Right lobe of liver (tissue), 4 donors: ENCODE data around the gene GALNT2.

Experiments used
- POLR2A ChIP-seq: fragments of 450-650 bp; IDR thresholded peaks from one replicate; pipeline ENCODE4 v1.6.1; 2017; ENCODE audit warnings: antibody characterized with exemption, mild to moderate bottlenecking
- TF ChIP-seq, protein P1 (sequence below), 4 donors: fragments of 200-600 bp in 3 of 4; fragments of 450-650 bp in 1 of 4; IDR thresholded peaks; one replicate each; pipeline versions ENCODE4 v1.5.1 to v1.8.0; 2016 to 2022; ENCODE audit warnings: antibody characterized with exemption in 4 of 4, mild to moderate bottlenecking in 2 of 4
- donor health status: DM: no; HTN: no; CAD: no.
- donor health status: DM: no; HTN: no; CAD: no.
- donor health status: DM: no; HTN: yes; CAD: no.

DNA sequence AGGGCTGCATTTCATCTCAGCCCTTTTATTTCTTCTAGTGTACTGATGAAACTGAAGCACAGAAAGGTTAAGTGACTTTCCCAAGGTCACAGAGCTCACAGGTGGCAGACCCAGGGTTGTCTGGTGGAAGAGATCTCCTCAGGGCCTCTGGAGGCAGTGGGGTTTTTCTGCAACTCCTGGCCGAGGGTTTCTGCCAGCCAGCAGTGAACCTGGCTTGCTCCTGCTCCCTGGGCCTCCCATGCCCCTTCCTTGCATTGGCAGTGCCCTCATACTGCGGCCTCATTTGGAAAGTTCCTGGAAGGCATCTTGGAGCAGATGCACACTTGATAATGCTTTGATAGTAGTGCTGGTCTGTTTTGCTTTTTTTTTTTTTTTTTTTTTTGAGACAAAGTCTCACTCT, 7.7 kb downstream of the GALNT2 start:
- TF ChIP-seq, protein P1, sequence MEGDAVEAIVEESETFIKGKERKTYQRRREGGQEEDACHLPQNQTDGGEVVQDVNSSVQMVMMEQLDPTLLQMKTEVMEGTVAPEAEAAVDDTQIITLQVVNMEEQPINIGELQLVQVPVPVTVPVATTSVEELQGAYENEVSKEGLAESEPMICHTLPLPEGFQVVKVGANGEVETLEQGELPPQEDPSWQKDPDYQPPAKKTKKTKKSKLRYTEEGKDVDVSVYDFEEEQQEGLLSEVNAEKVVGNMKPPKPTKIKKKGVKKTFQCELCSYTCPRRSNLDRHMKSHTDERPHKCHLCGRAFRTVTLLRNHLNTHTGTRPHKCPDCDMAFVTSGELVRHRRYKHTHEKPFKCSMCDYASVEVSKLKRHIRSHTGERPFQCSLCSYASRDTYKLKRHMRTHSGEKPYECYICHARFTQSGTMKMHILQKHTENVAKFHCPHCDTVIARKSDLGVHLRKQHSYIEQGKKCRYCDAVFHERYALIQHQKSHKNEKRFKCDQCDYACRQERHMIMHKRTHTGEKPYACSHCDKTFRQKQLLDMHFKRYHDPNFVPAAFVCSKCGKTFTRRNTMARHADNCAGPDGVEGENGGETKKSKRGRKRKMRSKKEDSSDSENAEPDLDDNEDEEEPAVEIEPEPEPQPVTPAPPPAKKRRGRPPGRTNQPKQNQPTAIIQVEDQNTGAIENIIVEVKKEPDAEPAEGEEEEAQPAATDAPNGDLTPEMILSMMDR (IDR thresholded peaks at IDR 0.05): no peak
- TF ChIP-seq POLR2A: no peak
